RWPE2 (cell line): Measurements from ENCODE around the gene TBC1D14.

Experiments used
- ATAC-seq: fragments of 200-7000 bp; cut with Tn5 transposase; 3 replicates; pipeline ENCODE4 v1.9.1; 2021; ENCODE audit warnings: low read depth
- DNase-seq: peaks from one replicate; pipeline ENCODE4 v3.0.0-alpha.2; 2020; ENCODE audit warnings: low spot score
- H3K27ac ChIP-seq: fragments of 450-650 bp; 2 replicates; pipeline ENCODE4 v1.5.1; 2017; ENCODE audit warnings: mild to moderate bottlenecking; ENCODE audit not compliant: poor library complexity, severe bottlenecking
- H3K27me3 ChIP-seq: fragments of 250-450 bp; sonication (Bioruptor Pico); 2 replicates; pipeline ENCODE4 v1.5.1; 2021; ENCODE audit warnings: mild to moderate bottlenecking, moderate library complexity; ENCODE audit not compliant: insufficient read depth, poor library complexity, severe bottlenecking
- H3K36me3 ChIP-seq: fragments of 250-450 bp; sonication (Bioruptor Pico); 2 replicates; pipeline ENCODE4 v1.5.1; 2020; ENCODE audit warnings: low read depth, mild to moderate bottlenecking, moderate library complexity
- H3K4me1 ChIP-seq: fragments of 250-450 bp; sonication (Bioruptor Pico); 2 replicates; pipeline ENCODE4 v1.5.1; 2021; ENCODE audit warnings: mild to moderate bottlenecking, moderate library complexity; ENCODE audit not compliant: insufficient read depth, poor library complexity, severe bottlenecking
- H3K4me3 ChIP-seq: fragments of 250-450 bp; sonication (Bioruptor Pico); 2 replicates; pipeline ENCODE4 v1.5.1; 2021; ENCODE audit warnings: mild to moderate bottlenecking, moderate library complexity; ENCODE audit not compliant: severe bottlenecking
- H3K9me3 ChIP-seq: fragments of 250-450 bp; sonication (Bioruptor Pico); 2 replicates; pipeline ENCODE4 v1.5.1; 2021; ENCODE audit warnings: mild to moderate bottlenecking, moderate library complexity; ENCODE audit not compliant: severe bottlenecking
- TF ChIP-seq, protein P1 (sequence below): fragments of 450-650 bp; IDR thresholded peaks from one replicate; pipeline ENCODE4 v1.5.1; 2017; ENCODE audit warnings: mild to moderate bottlenecking, moderate library complexity; ENCODE audit not compliant: poor library complexity, severe bottlenecking

TBC1D14 gene

DNA sequence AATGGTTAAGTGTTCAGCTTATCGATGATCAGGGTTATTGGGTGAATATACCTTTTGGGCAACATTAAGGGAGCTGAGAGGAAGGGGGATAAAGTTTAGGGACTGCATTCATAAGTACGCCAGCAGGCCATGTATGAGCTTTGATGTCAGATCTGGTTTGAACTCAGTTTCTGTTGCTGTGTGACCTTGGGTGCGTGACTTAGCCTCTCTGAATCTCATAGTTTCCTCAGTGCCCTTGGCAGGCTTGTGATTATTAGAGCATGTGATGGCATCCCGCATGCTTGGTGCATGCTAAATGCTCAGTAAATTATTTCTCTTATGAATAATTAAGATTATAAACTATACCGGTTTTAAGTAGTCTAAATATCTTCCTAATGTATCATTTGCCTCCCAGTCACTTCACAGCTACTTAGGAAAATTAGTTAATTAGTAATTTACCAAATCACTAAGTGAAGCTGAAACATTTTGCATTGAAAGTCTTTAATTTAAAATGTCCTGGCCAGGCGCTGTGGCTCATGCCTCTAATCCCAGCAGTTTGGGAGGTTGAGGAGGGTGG lies 3.8 kb downstream of the TBC1D14 start:
- ATAC-seq (no peak), DNase-seq (no peak)
- TF ChIP-seq, protein P1, sequence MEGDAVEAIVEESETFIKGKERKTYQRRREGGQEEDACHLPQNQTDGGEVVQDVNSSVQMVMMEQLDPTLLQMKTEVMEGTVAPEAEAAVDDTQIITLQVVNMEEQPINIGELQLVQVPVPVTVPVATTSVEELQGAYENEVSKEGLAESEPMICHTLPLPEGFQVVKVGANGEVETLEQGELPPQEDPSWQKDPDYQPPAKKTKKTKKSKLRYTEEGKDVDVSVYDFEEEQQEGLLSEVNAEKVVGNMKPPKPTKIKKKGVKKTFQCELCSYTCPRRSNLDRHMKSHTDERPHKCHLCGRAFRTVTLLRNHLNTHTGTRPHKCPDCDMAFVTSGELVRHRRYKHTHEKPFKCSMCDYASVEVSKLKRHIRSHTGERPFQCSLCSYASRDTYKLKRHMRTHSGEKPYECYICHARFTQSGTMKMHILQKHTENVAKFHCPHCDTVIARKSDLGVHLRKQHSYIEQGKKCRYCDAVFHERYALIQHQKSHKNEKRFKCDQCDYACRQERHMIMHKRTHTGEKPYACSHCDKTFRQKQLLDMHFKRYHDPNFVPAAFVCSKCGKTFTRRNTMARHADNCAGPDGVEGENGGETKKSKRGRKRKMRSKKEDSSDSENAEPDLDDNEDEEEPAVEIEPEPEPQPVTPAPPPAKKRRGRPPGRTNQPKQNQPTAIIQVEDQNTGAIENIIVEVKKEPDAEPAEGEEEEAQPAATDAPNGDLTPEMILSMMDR, result no peak

DNA sequence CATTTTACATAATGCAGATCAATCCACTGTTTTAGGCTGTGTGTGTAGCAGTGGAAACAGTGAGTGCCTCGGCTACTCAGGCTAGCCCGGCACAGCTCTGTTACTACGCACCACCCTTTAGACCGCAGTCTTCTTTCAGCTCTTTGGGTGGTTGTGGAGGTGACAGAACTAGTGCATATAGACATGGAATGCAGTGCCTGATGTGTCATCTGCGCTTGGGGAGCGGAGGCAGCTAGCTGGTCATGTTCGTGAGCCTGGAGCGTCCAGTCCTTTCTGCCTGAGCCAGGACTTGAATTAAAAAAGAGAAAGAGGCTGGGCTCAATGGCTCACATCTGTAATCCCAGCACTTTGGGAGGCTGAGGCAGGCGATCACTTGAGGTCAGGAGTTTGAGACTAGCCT lies 4.8 kb downstream of the TBC1D14 start:
- Histone ChIP-seq H3K4me3 (no peak overlapping the region), H3K36me3 (no peaks in the 10 kb centered on the region), H3K4me1 (peaks cover 6% of the 10 kb centered on the region), H3K27ac (no peak overlapping the region), H3K9me3 (no peaks in the 10 kb centered on the region), H3K27me3 (no peaks in the 10 kb centered on the region)
- no peak for ATAC-seq
- DNase-seq, result no peak
- TF ChIP-seq, protein P1, result no peak

More for the DNA sequence above, 3.8 kb downstream of the TBC1D14 start:
- no peak overlapping the region for H3K27ac ChIP-seq
- H3K36me3 ChIP-seq, result no peaks in the 10 kb centered on the region
- no peaks in the 10 kb centered on the region for H3K27me3 ChIP-seq
- H3K9me3 ChIP-seq, result no peaks in the 10 kb centered on the region
- no peak overlapping the region for H3K4me3 ChIP-seq
- H3K4me1 ChIP-seq, result peaks cover 6% of the 10 kb centered on the region

DNA sequence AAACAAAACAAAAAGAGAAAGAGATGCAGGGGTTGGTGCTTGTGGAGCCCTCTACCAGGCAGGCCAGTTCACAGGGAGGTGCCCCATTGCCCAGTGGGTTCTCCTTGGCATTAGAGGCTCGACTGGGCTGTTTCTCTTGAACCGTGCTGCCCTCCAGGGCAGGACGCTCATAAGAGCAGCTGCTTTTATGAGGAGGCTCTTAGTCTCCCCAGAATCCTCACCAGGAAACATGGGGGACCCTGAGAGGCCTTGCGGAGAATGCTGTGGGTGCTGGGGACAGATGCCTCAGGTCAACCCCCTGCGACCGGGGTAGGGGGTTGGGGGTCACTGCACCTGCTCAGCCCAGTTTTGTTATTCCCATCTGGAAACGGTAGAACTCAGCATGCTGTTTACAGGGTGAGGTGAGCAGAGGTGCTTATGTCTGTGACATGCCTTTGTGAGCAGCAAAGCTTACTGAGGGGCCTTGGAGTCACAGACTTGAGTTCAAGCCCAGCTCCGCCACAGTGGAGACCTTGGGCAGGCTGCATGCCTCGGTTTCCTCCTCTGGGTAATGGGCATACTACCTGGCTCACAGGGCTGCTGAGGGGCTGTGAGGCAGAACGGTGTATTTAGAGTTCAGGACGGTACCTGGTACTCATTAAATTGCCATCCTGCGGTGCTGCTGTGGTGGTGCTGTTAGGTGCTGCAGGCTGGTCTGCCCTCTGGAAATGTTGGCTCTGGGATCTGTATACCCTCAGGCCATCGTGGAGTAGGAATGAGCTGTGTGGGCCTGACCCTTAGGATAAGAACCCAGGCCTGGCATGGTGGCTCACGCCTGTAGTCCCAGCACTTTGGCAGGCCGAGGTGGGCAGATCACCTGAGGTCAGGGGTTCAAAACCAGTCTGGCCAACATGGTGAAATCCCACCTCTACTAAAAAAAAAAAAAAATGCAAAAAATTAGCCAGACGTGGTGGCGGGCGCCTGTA lies 5.7 kb downstream of the TBC1D14 start:
- Histone ChIP-seq H3K27ac (no peak overlapping the region), H3K4me1 (peaks cover 6% of the 10 kb centered on the region), H3K9me3 (no peaks in the 10 kb centered on the region), H3K4me3 (no peak overlapping the region), H3K27me3 (no peaks in the 10 kb centered on the region), H3K36me3 (no peaks in the 10 kb centered on the region)
- DNase-seq, result no peak
- no peak for ATAC-seq
- TF ChIP-seq, protein P1, result no peak

DNA sequence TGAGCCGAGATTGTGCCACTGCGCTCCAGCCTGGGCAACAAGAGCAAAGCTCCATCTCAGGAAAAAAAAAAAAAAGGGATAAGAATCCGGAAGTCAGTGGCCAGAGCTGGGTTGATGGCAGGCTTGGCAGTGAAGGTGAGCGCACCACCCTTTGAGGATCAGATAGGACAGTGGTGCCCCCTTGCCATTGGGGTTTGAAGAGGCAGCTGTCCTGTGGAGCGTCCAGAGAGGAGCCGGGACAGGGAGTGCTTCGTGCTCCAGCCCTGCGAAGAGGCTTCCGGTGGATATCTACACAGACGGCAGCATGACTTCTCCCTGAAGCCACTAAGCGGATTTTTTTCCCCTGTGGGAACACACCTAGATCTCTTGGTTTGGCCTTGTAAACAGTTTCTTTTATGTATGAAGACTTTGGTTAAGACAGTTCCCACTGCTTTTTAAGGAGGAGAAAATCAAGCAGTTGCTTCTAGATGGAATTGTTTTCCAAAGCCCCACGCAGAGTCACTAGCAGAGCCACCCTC lies 6.5 kb downstream of the TBC1D14 start:
- no peaks in the 10 kb centered on the region for H3K27me3 ChIP-seq
- H3K4me3 ChIP-seq, result no peak overlapping the region
- DNase-seq, result no peak
- H3K27ac ChIP-seq, result no peak overlapping the region
- H3K36me3 ChIP-seq, result no peaks in the 10 kb centered on the region
- H3K9me3 ChIP-seq, result no peaks in the 10 kb centered on the region
- H3K4me1 ChIP-seq, result peaks cover 6% of the 10 kb centered on the region
- no peak for ATAC-seq
- TF ChIP-seq, protein P1, result no peak
